PC-9 (cell line): Measurements from ENCODE around the gene SLC9A9. TPM values are rescaled to one million over a fixed set of nuclear protein-coding genes. Genes with fewer than 3 reads are reported as not detected.
A peak's percentile ranks its signal among the peaks of the same experiment; 100 is the strongest.

Source experiments
- BruUV-seq: library from RNA; stranded (reverse); fragments of 400-500 nt; replicated peaks from 2 replicates; lab custom pipeline; 2021; lab: Mats Ljungman, UMichigan
- CTCF ChIA-PET: fragments of 300-600 bp; sonication (Branson Sonifier 250); formaldehyde crosslinking; loops from one replicate; lab custom pipeline; 2022; ENCODE audit warnings: antibody characterized with exemption; lab: Charles Lee
- POLR2A ChIA-PET: fragments of 300-600 bp; sonication (Branson Sonifier 250); formaldehyde crosslinking; loops from one replicate; lab custom pipeline; 2022; ENCODE audit warnings: antibody characterized with exemption; ENCODE audit not compliant: unreplicated experiment; lab: Charles Lee
- DNase-seq, 2 experiments: peaks; one replicate each; pipeline versions ENCODE4 v3.0.0 to v3.0.0-alpha.2; 2015 to 2022; ENCODE audit warnings: mixed read lengths in 1 of 2
- H2AFZ ChIP-seq: fragments of 200-600 bp; sonication (generic); 2 replicates; pipeline ENCODE4 v1.8.1; 2017; ENCODE audit warnings: antibody characterized with exemption
- H3F3A ChIP-seq: fragments of 200-600 bp; sonication (generic); 2 replicates; pipeline ENCODE4 v1.8.1; 2017; ENCODE audit warnings: antibody characterized with exemption, mild to moderate bottlenecking, low read depth; ENCODE audit not compliant: insufficient read depth
- H3K27ac ChIP-seq: fragments of 200-600 bp; sonication (generic); 2 replicates; pipeline ENCODE4 v1.6.1; 2016; ENCODE audit warnings: mixed run types
- H3K27me3 ChIP-seq: fragments of 200-600 bp; sonication (generic); 2 replicates; pipeline ENCODE4 v1.6.1; 2016; ENCODE audit warnings: low read depth, mixed run types; ENCODE audit not compliant: insufficient read depth
- H3K36me3 ChIP-seq: fragments of 200-600 bp; sonication (generic); 2 replicates; pipeline ENCODE4 v1.6.1; 2016; ENCODE audit warnings: low read depth, mixed run types
- H3K4me1 ChIP-seq: fragments of 200-600 bp; sonication (generic); replicated peaks from 2 replicates; pipeline ENCODE4 v1.6.1; 2016; ENCODE audit warnings: mixed run types; ENCODE audit not compliant: insufficient read depth
- H3K4me2 ChIP-seq: fragments of 200-600 bp; sonication (generic); 2 replicates; pipeline ENCODE4 v1.6.1; 2017; ENCODE audit warnings: mixed run types
- H3K4me3 ChIP-seq: fragments of 200-600 bp; sonication (generic); 2 replicates; pipeline ENCODE4 v1.6.1; 2016; ENCODE audit warnings: mixed run types
- H3K79me2 ChIP-seq: fragments of 200-600 bp; sonication (generic); 2 replicates; pipeline ENCODE4 v1.6.1; 2017; ENCODE audit warnings: low read depth, mixed run types
- H3K9me2 ChIP-seq: fragments of 200-600 bp; sonication (generic); 2 replicates; pipeline ENCODE4 v1.8.1; 2017; ENCODE audit warnings: mild to moderate bottlenecking; ENCODE audit not compliant: insufficient read depth
- H3K9me3 ChIP-seq: fragments of 200-600 bp; sonication (generic); 2 replicates; pipeline ENCODE4 v1.8.1; 2016; ENCODE audit warnings: low read depth; ENCODE audit not compliant: insufficient read depth
- H4K20me1 ChIP-seq: fragments of 200-600 bp; sonication (generic); 2 replicates; pipeline ENCODE4 v1.8.1; 2017; ENCODE audit not compliant: insufficient read depth
- CTCF ChIP-seq: fragments of 200-600 bp; sonication (generic); conservative IDR thresholded peaks from 2 replicates; pipeline ENCODE4 v1.6.1; 2017; ENCODE audit warnings: mixed run types, antibody characterized with exemption, mild to moderate bottlenecking, moderate library complexity
- EZH2 ChIP-seq: fragments of 200-600 bp; sonication (generic); IDR thresholded peaks from 2 replicates; pipeline ENCODE4 v1.8.0; 2017; ENCODE audit warnings: antibody characterized with exemption, low read depth
- intact Hi-C: fragments of 100-400 bp; cut with micrococcal nuclease; formaldehyde crosslinking; loops from one replicate; pipeline ENCODE4 v1.10.0; 2022; ENCODE audit not compliant: unreplicated experiment
- total RNA-seq: library from RNA; stranded (reverse); gene quantifications from 2 replicates; pipeline ENCODE4 v1.2.3, GENCODE V29; 2021

SLC9A9 gene
- total RNA-seq, 1 experiment from 2014 or later = 1.7 TPM

GRCh38 chr3:143848704-143849103, 436 bp upstream of the SLC9A9 start:
- BruUV-seq = no TSS peak
- intact Hi-C loops = no loop called here
- no peak overlapping the region for H3K27ac ChIP-seq
- no peaks in the 10 kb centered on the region for H3K36me3 ChIP-seq
- DNase-seq = no peak
- H3K4me1 ChIP-seq = 0 out of 2 replicates have a peak, but pooled peaks cover 10% of the 10 kb centered on the region
- H3K4me2 ChIP-seq = peak overlapping the region; percentile 58
- no peaks in the 10 kb centered on the region for H3K9me2 ChIP-seq
- H3K27me3 ChIP-seq = no peaks in the 10 kb centered on the region
- H3K4me3 ChIP-seq = no peak overlapping the region
- H2AFZ ChIP-seq = peak overlapping the region; percentile 76; the same call in 1 of the 2 replicates
- H3K79me2 ChIP-seq = no peaks in the 10 kb centered on the region
- H3K9me3 ChIP-seq = no peaks in the 10 kb centered on the region
- H4K20me1 ChIP-seq = no peaks in the 10 kb centered on the region
- CTCF ChIA-PET = no interaction called here
- POLR2A ChIA-PET = no interaction called here
- TF ChIP-seq EZH2 = no peak
- no peak for TF ChIP-seq CTCF
- H3F3A ChIP-seq = no peaks in the 10 kb centered on the region; the same call in 1 of the 2 replicates

- BruUV-seq = no TSS peak
- Histone ChIP-seq H2AFZ (no peak overlapping the region), H3K9me2 (no peaks in the 10 kb centered on the region), H3K4me3 (no peak overlapping the region), H3K4me1 (0 out of 2 replicates have a peak, but pooled peaks cover 8% of the 10 kb centered on the region), H3K9me3 (no peaks in the 10 kb centered on the region), H4K20me1 (no peaks in the 10 kb centered on the region), H3F3A (no peaks in the 10 kb centered on the region), H3K27me3 (no peaks in the 10 kb centered on the region), H3K36me3 (no peaks in the 10 kb centered on the region), H3K4me2 (no peak overlapping the region), H3K27ac (no peak overlapping the region), H3K79me2 (no peaks in the 10 kb centered on the region)
- intact Hi-C loops = no loop called here
- TF ChIP-seq CTCF (no peak), EZH2 (no peak)
- ChIA-PET POLR2A (no interaction called here), CTCF (no interaction called here)
- DNase-seq = no peak
Measured at GRCh38 chr3:143843587-143843986, 4.7 kb downstream of the SLC9A9 start.

- Histone ChIP-seq H3K27me3 (no peaks in the 10 kb centered on the region), H2AFZ (no peak overlapping the region), H3K4me1 (no peaks in the 10 kb centered on the region), H3K4me3 (no peak overlapping the region), H3F3A (no peaks in the 10 kb centered on the region), H3K27ac (no peak overlapping the region), H3K79me2 (no peaks in the 10 kb centered on the region), H3K36me3 (no peaks in the 10 kb centered on the region), H4K20me1 (no peaks in the 10 kb centered on the region), H3K9me3 (no peaks in the 10 kb centered on the region), H3K9me2 (no peaks in the 10 kb centered on the region), H3K4me2 (no peak overlapping the region)
- TF ChIP-seq CTCF (no peak), EZH2 (no peak)
- no peak for DNase-seq
- intact Hi-C loops = no loop called here
- POLR2A ChIA-PET = no interaction called here
- CTCF ChIA-PET = no interaction called here
- no TSS peak for BruUV-seq
Measured at GRCh38 chr3:143840636-143841035, 7.6 kb downstream of the SLC9A9 start.
